ENCODE measurements around the gene IL17RA.

GRCh38 chr22:17115236-17115635 lies 30.4 kb downstream of the IL17RA start:
- no peak for TF ChIP-seq CTCF (IDR thresholded peaks at IDR 0.05; ENCODE audit: low read length)
- no peak for TF ChIP-seq EZH2 (IDR thresholded peaks at IDR 0.05; ENCODE audit: borderline replicate concordance, low read length)

All from OCI-LY1 (cell line).